ENCODE results near the gene NECAB2. TPM values are rescaled to one million over a fixed set of nuclear protein-coding genes. Genes with fewer than 3 reads are reported as not detected.

NECAB2 gene
- total RNA-seq, 1 donor = 0.72 TPM

DNA sequence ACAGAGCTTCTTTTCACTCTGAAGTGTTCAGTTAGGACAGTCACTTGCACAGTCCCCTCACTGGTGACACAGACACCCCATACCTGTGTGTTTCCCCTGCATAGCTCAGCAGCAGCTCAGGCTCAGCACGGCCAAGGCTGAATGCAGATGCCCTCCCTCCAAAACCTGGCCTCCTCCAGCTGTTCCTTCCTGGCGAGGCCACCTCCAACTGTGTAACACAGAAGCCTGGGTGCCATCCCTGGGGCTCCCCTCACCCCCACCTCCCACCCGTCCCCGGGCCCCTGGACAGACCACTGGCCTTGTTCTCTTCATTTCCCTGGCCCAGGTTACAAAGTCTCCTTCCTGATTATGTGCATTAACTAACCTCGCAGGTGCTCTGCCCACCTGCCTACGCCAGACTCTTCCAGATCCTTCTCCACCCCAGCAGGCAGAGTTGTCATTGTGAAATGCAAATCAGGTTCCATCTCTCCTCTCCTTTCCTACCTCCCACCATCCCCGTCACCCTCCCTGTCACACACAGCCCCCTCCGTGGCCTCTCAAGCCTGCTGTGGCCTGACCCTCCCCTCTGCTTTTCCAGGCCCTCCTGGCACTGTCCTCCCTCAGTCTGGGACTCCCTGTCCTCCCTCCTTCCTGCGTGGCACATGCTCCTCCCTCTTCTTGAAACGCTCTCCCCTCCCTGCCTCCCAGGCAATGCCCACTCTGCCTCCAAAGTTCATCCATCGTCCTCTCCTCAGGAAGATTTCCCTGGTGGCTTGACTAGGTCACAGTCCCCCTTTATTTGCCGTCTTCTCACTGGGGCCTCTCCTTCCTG is 42.7 kb upstream of the NECAB2 start:
- DNase-seq (ENCODE audit: insufficient read length, low spot score, missing footprints) = peak; percentile 25

GRCh38 chr16:83925957-83926725 is 41.9 kb upstream of the NECAB2 start:
- DNase-seq (ENCODE audit: insufficient read length, low spot score, missing footprints) = peak; percentile 51
- peak overlapping the region; percentile 53 for H3K4me3 ChIP-seq (ENCODE audit: insufficient read depth, low read length)
- H3K79me2 ChIP-seq (ENCODE audit: insufficient read depth, low read length) = no peaks in the 10 kb centered on the region
- H3K4me2 ChIP-seq (ENCODE audit: insufficient read depth, low read length) = peak overlapping the region; percentile 84
- no peak for TF ChIP-seq CTCF (IDR thresholded peaks at IDR 0.05; ENCODE audit: extremely low read depth, low read depth, low read length)
- H3K9me3 ChIP-seq (ENCODE audit: low read depth, low read length) = no peaks in the 10 kb centered on the region
- no peaks in the 10 kb centered on the region for H3K36me3 ChIP-seq (ENCODE audit: insufficient read depth, low read length)
- H3K27me3 ChIP-seq (ENCODE audit: insufficient read depth, low read length) = no peaks in the 10 kb centered on the region
- no peak overlapping the region for H2AFZ ChIP-seq (ENCODE audit: low read length)
- H3K27ac ChIP-seq (ENCODE audit: low read depth, low read length) = no peak overlapping the region
- peaks cover 27% of the 10 kb centered on the region for H3K4me1 ChIP-seq (ENCODE audit: insufficient read depth, low read length)
- peaks cover 12% of the 10 kb centered on the region for H4K20me1 ChIP-seq (ENCODE audit: insufficient read depth, low read length)

More for the DNA sequence above, 42.7 kb upstream of the NECAB2 start:
- Histone ChIP-seq H3K4me2 (ENCODE audit: insufficient read depth, low read length) (no peak overlapping the region), H3K4me1 (ENCODE audit: insufficient read depth, low read length) (peaks cover 27% of the 10 kb centered on the region), H3K27ac (ENCODE audit: low read depth, low read length) (no peak overlapping the region), H2AFZ (ENCODE audit: low read length) (no peak overlapping the region), H3K79me2 (ENCODE audit: insufficient read depth, low read length) (no peaks in the 10 kb centered on the region), H4K20me1 (ENCODE audit: insufficient read depth, low read length) (peaks cover 14% of the 10 kb centered on the region), H3K27me3 (ENCODE audit: insufficient read depth, low read length) (no peaks in the 10 kb centered on the region), H3K36me3 (ENCODE audit: insufficient read depth, low read length) (no peaks in the 10 kb centered on the region), H3K4me3 (ENCODE audit: insufficient read depth, low read length) (no peak overlapping the region), H3K9me3 (ENCODE audit: low read depth, low read length) (no peaks in the 10 kb centered on the region)
- no peak for TF ChIP-seq CTCF (IDR thresholded peaks at IDR 0.05; ENCODE audit: extremely low read depth, low read depth, low read length)

- Histone ChIP-seq H3K36me3 (ENCODE audit: insufficient read depth, low read length) (no peaks in the 10 kb centered on the region), H3K9me3 (ENCODE audit: low read depth, low read length) (no peaks in the 10 kb centered on the region), H3K27me3 (ENCODE audit: insufficient read depth, low read length) (no peaks in the 10 kb centered on the region), H3K27ac (ENCODE audit: low read depth, low read length) (peak overlapping the region; percentile 33), H4K20me1 (ENCODE audit: insufficient read depth, low read length) (peaks cover 12% of the 10 kb centered on the region), H3K4me1 (ENCODE audit: insufficient read depth, low read length) (peaks cover 27% of the 10 kb centered on the region), H3K4me2 (ENCODE audit: insufficient read depth, low read length) (peak overlapping the region; percentile 84), H2AFZ (ENCODE audit: low read length) (no peak overlapping the region), H3K79me2 (ENCODE audit: insufficient read depth, low read length) (no peaks in the 10 kb centered on the region), H3K4me3 (ENCODE audit: insufficient read depth, low read length) (peak overlapping the region; percentile 60)
- peak; percentile 97 for TF ChIP-seq CTCF (IDR thresholded peaks at IDR 0.05; ENCODE audit: extremely low read depth, low read depth, low read length)
- DNase-seq (ENCODE audit: insufficient read length, low spot score, missing footprints) = peak; percentile 98
Measured at GRCh38 chr16:83926726-83927397, 41.2 kb upstream of the NECAB2 start.

Measured in osteoblast (primary cell).